T-helper 2 cell treated with Interferon-gamma antibody and Interleukin-4, amounts not matched to agents 5 μg/mL and 100 μg/mL, for 36 hours (primary cell): Measurements from ENCODE around the gene MYLIP.
A peak's percentile ranks its signal among the peaks of the same experiment; 100 is the strongest.

Source experiments
- DNase-seq: peaks from one replicate; pipeline ENCODE4 v3.0.0; 2021; ENCODE audit warnings: low spot score
- H3K27ac Mint-ChIP-seq: one replicate; pipeline ENCODE4 v1.8.0; 2021; ENCODE audit warnings: mild to moderate bottlenecking, mixed read lengths
- H3K27me3 Mint-ChIP-seq: one replicate; pipeline ENCODE4 v1.8.0; 2021; ENCODE audit warnings: low read depth, mixed read lengths
- H3K36me3 Mint-ChIP-seq: one replicate; pipeline ENCODE4 v1.8.0; 2021; ENCODE audit warnings: low read depth, mixed read lengths
- H3K4me1 Mint-ChIP-seq: one replicate; pipeline ENCODE4 v1.8.0; 2021; ENCODE audit warnings: low read depth, mixed read lengths
- H3K4me3 Mint-ChIP-seq: one replicate; pipeline ENCODE4 v1.8.0; 2022; ENCODE audit warnings: mild to moderate bottlenecking, moderate library complexity, mixed read lengths
- H3K9me3 Mint-ChIP-seq: one replicate; pipeline ENCODE4 v1.8.0; 2021; ENCODE audit warnings: mixed read lengths

MYLIP gene

DNA sequence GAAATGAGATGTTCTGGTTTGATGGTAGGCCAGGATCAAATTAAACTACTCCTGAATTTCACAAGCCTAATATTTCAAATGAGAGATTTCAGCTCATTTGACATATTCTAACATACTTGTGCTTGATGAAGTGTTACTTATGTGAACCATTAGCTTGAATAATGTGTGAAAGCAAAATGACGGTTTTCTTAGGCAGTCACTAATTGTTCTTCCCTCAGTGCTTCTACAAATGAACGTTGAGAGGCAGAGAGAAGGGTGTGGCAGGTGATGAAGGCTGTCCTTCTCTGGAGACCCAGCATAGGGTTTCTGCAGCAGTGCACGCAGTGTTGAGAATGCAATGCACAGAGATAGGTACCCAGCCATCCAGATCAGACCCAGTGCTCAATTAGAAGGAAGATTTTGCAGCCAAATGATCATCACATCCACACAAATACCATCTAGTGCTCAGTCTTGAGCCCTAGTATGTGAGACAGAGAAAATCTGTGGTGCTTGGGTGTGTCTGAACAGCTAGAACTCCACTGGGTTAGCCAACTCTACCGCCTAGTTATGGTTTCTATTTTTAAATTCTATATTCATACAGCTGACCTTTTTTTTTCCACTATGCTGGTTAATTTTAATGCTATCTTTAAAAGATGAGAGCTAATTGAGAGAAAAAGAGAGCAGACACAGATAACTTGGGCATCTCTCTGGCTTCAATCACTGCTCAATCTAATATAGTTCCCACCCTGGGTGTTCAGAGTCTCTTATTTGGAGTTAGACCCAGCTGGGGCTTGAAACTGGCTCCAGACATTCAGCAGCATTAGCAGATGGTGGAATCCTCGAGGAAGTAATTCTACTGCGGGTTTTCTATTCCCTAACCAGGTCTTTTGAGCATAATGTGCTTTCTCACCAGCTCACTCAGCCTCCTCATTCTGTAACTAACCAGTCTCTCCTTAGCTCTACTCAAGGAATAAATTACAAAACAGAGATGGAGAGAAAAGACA lies 4.4 kb upstream of the MYLIP start:
- no peaks in the 10 kb centered on the region for H3K36me3 Mint-ChIP-seq
- no peak overlapping the region for H3K27ac Mint-ChIP-seq
- DNase-seq = no peak
- H3K27me3 Mint-ChIP-seq = peaks cover 21% of the 10 kb centered on the region
- peaks cover 13% of the 10 kb centered on the region for H3K4me1 Mint-ChIP-seq
- H3K9me3 Mint-ChIP-seq = no peaks in the 10 kb centered on the region
- no peak overlapping the region for H3K4me3 Mint-ChIP-seq

DNA sequence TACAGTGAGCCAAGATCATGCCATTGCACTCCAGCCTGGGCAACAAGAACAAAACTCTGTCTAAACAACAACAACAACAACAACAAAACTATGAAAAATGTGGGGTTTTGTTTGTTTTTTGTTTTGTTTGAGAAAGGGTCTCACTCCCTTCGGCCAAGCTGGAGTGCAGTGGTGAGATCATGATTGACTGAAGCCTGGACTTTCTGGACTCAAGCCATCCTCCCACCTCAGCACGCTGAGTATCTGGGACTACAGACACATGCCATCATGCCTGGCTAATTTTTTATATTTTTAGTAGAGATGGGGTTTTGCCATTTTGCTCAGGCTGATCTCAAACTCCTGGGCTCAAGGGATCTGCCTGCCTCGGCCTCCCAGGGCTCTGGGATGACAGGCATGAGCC lies 2.8 kb upstream of the MYLIP start:
- H3K36me3 Mint-ChIP-seq = peaks cover 10% of the 10 kb centered on the region
- no peak overlapping the region for H3K4me3 Mint-ChIP-seq
- no peaks in the 10 kb centered on the region for H3K9me3 Mint-ChIP-seq
- peaks cover 18% of the 10 kb centered on the region for H3K27me3 Mint-ChIP-seq
- no peak overlapping the region for H3K27ac Mint-ChIP-seq
- peaks cover 18% of the 10 kb centered on the region for H3K4me1 Mint-ChIP-seq
- DNase-seq = no peak

DNA sequence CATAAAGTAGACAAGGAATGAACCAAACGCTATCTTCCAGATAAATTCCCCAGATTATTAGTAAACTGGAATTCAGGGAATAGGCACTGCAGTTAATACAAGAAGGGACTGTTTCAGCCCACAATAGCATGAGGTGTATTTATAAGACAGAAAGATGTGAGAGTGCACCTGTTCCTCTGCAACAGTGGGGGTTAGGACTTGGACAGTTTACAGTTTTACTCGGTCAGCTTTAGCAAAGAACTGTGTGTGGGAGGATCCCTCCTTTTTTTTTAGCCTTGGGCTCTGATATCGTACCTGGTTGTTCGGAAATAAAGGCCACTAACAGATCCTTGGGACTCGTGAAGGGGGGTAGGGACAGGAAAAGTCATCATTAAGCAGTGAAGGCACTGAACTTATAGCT lies 2.0 kb upstream of the MYLIP start:
- H3K9me3 Mint-ChIP-seq = no peaks in the 10 kb centered on the region
- peaks cover 22% of the 10 kb centered on the region for H3K4me1 Mint-ChIP-seq
- H3K27me3 Mint-ChIP-seq = peaks cover 17% of the 10 kb centered on the region
- H3K27ac Mint-ChIP-seq = no peak overlapping the region
- peaks cover 17% of the 10 kb centered on the region for H3K36me3 Mint-ChIP-seq
- no peak overlapping the region for H3K4me3 Mint-ChIP-seq
- DNase-seq = no peak

DNA sequence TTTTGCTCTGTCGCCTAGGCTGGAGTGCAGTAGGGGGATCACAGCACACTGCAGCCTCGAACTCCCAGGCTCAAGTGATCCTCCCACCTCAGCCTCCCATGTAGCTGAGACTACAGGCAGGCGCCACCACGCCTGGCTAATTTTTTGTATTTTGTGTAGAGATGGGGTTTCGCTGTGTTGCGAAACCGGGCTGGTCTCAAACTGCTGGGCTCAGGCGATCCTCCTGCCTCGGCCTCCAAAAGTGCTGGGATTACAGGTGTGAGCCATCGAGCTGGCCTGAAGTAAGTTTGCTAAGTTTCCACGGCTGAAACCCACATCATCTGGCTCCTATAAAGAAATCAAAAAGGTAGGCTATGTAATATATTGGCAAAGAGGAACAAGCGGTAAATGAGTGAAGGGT lies 1.4 kb upstream of the MYLIP start:
- no peak for DNase-seq
- H3K36me3 Mint-ChIP-seq = peaks cover 21% of the 10 kb centered on the region
- H3K9me3 Mint-ChIP-seq = no peaks in the 10 kb centered on the region
- no peak overlapping the region for H3K27ac Mint-ChIP-seq
- peaks cover 20% of the 10 kb centered on the region for H3K4me1 Mint-ChIP-seq
- peaks cover 14% of the 10 kb centered on the region for H3K27me3 Mint-ChIP-seq
- peak overlapping the region; percentile 53 for H3K4me3 Mint-ChIP-seq

DNA sequence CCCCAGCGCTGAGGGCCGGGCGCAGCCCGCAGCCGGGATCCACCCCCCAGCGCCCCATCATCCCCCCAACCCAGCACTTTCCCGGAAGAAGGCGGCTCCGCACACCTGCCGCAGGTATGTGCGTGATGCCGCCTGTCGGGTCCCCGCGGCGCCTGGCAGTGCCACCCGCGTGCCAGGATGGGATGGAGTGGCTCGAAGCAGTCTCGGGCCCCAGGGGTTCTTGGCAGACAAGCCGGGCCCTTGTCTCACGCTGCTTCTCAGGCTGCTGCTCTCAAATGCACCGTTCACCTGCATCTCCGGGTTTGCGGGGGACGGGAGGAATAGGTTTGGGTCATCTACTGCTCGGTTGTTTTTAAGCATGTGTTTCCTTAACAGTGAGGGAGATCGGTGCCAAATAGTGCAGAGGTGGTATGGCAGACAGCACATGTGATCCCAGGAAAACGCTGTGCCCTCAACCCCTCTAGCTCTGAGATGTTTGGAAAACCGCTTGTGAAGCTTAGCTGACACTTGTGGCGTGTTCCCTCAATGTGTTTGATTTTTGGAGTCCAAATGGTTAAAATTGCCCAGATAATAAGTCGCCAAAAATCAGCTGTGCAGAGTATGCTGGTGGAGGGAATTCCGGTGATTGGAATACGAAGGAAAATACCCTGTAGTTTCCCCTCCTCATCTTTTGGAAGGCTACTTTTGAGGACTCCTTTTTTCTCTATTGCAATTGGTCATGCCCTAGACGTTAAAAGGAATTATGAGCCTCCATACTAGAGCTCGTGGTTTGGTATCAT lies 926 bp downstream of the MYLIP start:
- H3K4me1 Mint-ChIP-seq = peaks cover 38% of the 10 kb centered on the region
- peak; percentile 40 for DNase-seq
- H3K36me3 Mint-ChIP-seq = peaks cover 43% of the 10 kb centered on the region

DNA sequence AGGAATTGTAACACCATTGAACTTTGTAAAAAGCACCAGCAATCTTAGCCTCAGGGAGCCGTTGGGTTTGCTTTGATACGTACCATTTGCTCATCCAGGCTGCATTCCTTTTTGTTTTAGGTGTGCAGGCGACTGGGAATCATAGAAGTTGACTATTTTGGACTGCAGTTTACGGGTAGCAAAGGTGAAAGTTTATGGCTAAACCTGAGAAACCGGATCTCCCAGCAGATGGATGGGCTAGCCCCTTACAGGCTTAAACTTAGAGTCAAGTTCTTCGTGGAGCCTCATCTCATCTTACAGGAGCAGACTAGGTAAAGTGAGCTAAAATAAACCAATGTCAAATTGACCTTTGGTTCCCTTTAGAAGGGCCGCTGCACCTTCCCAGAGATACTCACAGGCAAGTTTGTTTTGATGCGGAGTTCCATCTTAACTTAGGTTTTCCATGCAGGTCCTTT lies 1.6 kb downstream of the MYLIP start:
- peak overlapping the region; percentile 87 for H3K27ac Mint-ChIP-seq
- peak overlapping the region; percentile 91 for H3K4me3 Mint-ChIP-seq
- H3K9me3 Mint-ChIP-seq = no peaks in the 10 kb centered on the region
- peaks cover 48% of the 10 kb centered on the region for H3K36me3 Mint-ChIP-seq
- peaks cover 45% of the 10 kb centered on the region for H3K4me1 Mint-ChIP-seq
- no peak for DNase-seq
- peaks cover 9% of the 10 kb centered on the region for H3K27me3 Mint-ChIP-seq

More for the DNA sequence above, 926 bp downstream of the MYLIP start:
- H3K4me3 Mint-ChIP-seq = peak overlapping the region; percentile 91
- no peaks in the 10 kb centered on the region for H3K9me3 Mint-ChIP-seq
- peak overlapping the region; percentile 87 for H3K27ac Mint-ChIP-seq
- H3K27me3 Mint-ChIP-seq = peaks cover 9% of the 10 kb centered on the region

DNA sequence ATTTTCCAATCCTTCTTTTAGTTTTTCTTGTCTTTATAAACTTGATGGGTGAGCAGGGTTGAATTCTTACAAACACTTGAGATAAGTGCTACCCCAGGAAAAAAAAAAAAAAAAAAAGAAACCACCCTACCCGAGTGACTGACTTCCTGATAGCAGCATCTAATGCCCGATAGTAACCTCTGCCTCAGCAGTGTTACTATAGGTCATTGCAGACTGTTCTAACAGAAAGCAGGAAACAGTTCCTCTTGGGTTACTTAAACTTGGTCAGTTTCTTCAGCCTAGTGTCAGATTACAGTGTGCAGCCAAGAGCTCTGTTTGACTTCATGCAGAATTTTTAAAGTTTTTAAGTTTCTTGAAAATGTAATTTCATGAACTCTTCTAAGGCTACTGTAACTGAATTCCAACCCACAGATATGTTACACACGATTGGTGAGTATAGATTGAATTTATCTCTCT lies 2.1 kb downstream of the MYLIP start:
- Mint-ChIP-seq H3K27me3 (peaks cover 9% of the 10 kb centered on the region), H3K4me1 (peaks cover 47% of the 10 kb centered on the region), H3K4me3 (peak overlapping the region; percentile 91), H3K36me3 (peaks cover 50% of the 10 kb centered on the region), H3K9me3 (no peaks in the 10 kb centered on the region), H3K27ac (peak overlapping the region; percentile 87)
- DNase-seq = peak; percentile 51

DNA sequence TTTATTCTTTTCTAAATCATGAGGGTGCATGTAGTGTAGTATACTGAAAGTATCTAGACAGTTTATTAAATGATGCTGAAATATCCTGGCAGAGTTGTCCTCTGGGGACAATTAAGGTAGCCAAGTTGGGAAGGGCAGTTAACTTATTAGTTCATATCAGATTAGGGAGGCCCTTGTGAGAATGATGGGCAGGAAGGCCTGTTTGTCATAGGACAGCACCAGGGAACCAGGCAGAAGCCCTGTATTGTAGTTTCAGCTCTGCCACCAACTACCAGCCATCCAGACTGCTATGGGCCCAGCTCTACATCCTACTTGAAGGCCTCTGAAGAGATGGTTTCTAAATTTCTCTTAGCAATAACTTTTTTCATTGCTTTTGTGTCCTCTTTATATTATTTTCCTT lies 4.0 kb downstream of the MYLIP start:
- no peak for DNase-seq
- Mint-ChIP-seq H3K27me3 (no peaks in the 10 kb centered on the region), H3K4me3 (peak overlapping the region; percentile 91), H3K9me3 (no peaks in the 10 kb centered on the region), H3K4me1 (peaks cover 63% of the 10 kb centered on the region), H3K36me3 (peaks cover 59% of the 10 kb centered on the region), H3K27ac (peak overlapping the region; percentile 68)

DNA sequence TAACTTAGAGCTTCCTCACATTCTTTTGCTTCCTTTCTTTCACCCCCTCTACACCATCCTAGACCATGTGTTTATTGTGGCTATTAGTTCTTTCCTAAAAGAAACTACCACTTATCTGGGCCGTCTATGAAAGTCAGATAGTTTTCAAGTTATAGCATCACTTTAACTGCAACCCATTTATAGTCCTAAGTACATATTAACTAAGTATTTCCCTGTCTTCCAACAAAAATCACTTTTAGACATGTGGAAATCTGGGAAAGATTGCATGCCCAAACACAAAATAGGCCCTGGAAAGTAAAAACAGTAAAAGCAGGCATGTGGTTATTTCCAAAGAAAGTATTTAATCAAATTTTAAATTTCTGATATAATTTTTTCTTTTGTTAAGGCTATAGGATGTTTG lies 5.5 kb downstream of the MYLIP start:
- Mint-ChIP-seq H3K4me3 (peak overlapping the region; percentile 37), H3K27ac (no peak overlapping the region)
- DNase-seq = no peak

DNA sequence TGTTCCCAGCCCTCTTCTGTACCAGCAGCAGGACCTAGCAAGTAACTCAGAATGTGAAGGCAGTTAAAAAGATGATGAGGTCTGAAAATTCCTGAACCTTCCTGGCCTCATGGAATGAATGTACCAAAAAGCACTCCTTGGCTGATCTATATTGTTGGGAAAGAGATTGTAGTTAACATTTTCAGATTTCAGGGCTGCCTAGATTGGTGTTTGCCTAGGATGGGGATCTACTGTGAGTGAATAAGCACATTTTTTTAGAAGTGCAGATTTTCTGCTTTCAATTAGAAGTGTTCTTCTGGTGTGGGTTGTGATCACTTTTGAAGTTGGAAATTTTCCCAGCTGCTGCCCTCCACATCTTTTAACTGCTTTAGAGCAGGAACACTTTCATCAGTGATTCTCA lies 6.2 kb downstream of the MYLIP start:
- peak overlapping the region; percentile 50 for H3K27ac Mint-ChIP-seq
- H3K9me3 Mint-ChIP-seq = no peaks in the 10 kb centered on the region
- peak overlapping the region; percentile 45 for H3K4me3 Mint-ChIP-seq
- peaks cover 69% of the 10 kb centered on the region for H3K36me3 Mint-ChIP-seq
- H3K27me3 Mint-ChIP-seq = no peaks in the 10 kb centered on the region
- peaks cover 79% of the 10 kb centered on the region for H3K4me1 Mint-ChIP-seq
- no peak for DNase-seq

More for the DNA sequence above, 5.5 kb downstream of the MYLIP start:
- no peaks in the 10 kb centered on the region for H3K27me3 Mint-ChIP-seq
- peaks cover 65% of the 10 kb centered on the region for H3K36me3 Mint-ChIP-seq
- no peaks in the 10 kb centered on the region for H3K9me3 Mint-ChIP-seq
- H3K4me1 Mint-ChIP-seq = peaks cover 75% of the 10 kb centered on the region

DNA sequence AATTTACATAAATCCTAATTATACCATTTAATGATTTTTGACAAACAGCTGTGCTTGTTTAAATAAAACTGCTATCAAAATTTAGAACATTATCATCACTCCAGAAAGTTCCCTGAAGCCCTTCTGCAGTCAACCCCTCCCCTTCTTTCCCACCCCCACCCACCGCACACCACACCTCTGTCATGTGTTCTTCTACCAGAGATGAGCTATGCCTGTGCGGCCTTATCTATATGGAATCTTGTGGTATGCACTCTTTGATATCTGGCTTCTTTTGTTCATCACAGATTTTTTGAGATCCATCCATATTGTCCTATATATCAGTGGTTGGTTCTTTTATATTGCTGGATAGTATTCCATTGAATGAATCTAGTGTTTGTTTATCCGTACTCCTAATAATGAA lies 7.2 kb downstream of the MYLIP start:
- peak; percentile 45 for DNase-seq
- H3K36me3 Mint-ChIP-seq = peaks cover 69% of the 10 kb centered on the region
- peaks cover 82% of the 10 kb centered on the region for H3K4me1 Mint-ChIP-seq
- peak overlapping the region; percentile 95 for H3K27ac Mint-ChIP-seq
- H3K27me3 Mint-ChIP-seq = no peaks in the 10 kb centered on the region
- H3K9me3 Mint-ChIP-seq = no peaks in the 10 kb centered on the region
- peak overlapping the region; percentile 81 for H3K4me3 Mint-ChIP-seq

DNA sequence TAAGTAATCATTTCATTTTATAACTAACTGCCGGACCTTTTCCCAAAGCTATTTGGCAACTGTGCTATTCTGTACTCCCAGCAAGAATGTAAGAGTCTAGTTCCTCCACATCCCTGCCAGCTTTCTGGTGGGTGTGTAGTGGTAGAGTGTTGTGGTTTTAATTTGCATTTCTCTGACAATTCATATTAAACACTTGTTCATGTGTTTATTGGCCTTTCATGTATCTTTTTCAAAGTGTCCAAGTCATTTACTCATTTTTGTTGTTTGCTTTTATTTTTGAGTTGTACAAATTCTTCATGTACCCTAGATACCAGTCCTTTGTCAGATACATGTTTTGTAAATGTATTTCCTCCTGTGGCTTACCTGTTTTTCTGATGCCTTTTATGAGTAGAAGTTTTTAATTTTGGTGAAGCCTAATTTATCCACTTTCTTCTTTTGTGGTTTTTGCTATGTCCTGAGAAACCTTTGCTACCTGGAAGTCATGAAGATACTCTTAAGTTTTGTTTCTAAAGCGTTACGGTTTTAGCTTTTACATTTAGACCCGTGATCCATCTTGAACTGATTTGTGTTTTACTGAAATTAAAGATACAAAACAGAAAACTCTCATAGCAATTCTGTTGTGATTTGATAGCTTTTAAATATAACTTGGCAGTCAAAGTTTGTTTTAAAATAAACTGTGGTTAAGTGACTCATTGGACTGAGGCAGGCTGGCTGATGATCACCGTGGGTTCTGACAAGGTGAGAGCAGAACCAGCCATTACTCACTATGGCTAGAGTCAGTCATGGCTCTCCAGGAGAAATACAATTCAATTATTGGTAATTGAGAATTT lies 8.0 kb downstream of the MYLIP start:
- Mint-ChIP-seq H3K27ac (peak overlapping the region; percentile 95), H3K4me1 (peaks cover 80% of the 10 kb centered on the region), H3K4me3 (peak overlapping the region; percentile 81), H3K27me3 (no peaks in the 10 kb centered on the region), H3K36me3 (peaks cover 69% of the 10 kb centered on the region), H3K9me3 (peaks cover 3% of the 10 kb centered on the region)
- DNase-seq = peak; percentile 55

DNA sequence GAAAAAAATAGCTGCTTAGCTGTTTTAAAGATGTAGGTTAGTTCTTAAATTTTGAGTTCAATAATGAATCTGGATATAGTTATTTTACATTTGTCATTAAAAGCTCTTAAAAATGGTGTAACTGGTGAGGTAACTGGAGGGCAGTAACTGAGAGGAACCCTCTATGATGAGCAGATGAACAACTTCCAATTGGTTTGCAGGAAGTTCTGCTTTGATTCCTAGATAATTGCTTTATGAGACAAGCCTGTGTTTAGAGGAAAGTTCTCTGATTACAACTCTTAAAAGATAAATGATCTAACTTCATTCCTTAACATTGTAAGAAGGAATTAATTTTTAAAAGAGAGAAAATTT lies 8.5 kb downstream of the MYLIP start:
- Mint-ChIP-seq H3K9me3 (peaks cover 5% of the 10 kb centered on the region), H3K4me1 (peaks cover 77% of the 10 kb centered on the region), H3K27ac (peak overlapping the region; percentile 95), H3K4me3 (peak overlapping the region; percentile 81), H3K27me3 (no peaks in the 10 kb centered on the region), H3K36me3 (peaks cover 70% of the 10 kb centered on the region)
- no peak for DNase-seq
